HepG2 (cell line): ENCODE data around the gene TEDC2. TPM values are rescaled to one million over a fixed set of nuclear protein-coding genes. Genes with fewer than 3 reads are reported as not detected.

ENCODE experiments used
- FOXP1 ChIP-seq, 2 experiments: fragments of 450-650 bp in 1 of 2; IDR thresholded peaks; 2 replicates each; pipeline ENCODE4 v1.6.1; 2017 to 2018; ENCODE audit warnings: antibody characterized with exemption in 1 of 2
- HIVEP1 ChIP-seq: sonication (generic); formaldehyde crosslinking; IDR thresholded peaks from 2 replicates; pipeline ENCODE4 v1.4.0; 2020; ENCODE audit warnings: mild to moderate bottlenecking, missing genetic modification reagents
- HNF4G ChIP-seq, 2 experiments: sonication (generic) in 1 of 2; formaldehyde crosslinking in 1 of 2; IDR thresholded peaks; 2 replicates each; pipeline versions ENCODE4 v1.4.0 to v1.6.1; 2011 to 2020; ENCODE audit warnings: borderline replicate concordance in 2 of 2, low read depth in 2 of 2, mild to moderate bottlenecking in 2 of 2, low read length in 1 of 2, missing genetic modification reagents in 1 of 2, moderate library complexity in 1 of 2
- IKZF4 ChIP-seq: sonication (generic); formaldehyde crosslinking; IDR thresholded peaks from 2 replicates; pipeline ENCODE4 v1.5.1; 2020; ENCODE audit warnings: borderline replicate concordance, mild to moderate bottlenecking, low read depth, missing genetic modification reagents; ENCODE audit errors: not compliant biosample characterization
- KLF9 ChIP-seq: IDR thresholded peaks from 2 replicates; pipeline ENCODE4 v1.6.1; 2016; ENCODE audit warnings: low read depth
- MEF2D ChIP-seq: sonication (generic); formaldehyde crosslinking; IDR thresholded peaks from 2 replicates; pipeline ENCODE4 v1.5.1; 2020; ENCODE audit warnings: mild to moderate bottlenecking, missing genetic modification reagents
- SMAD3 ChIP-seq: sonication (generic); formaldehyde crosslinking; IDR thresholded peaks from 2 replicates; pipeline ENCODE4 v1.4.0; 2020; ENCODE audit warnings: missing genetic modification reagents
- THAP9 ChIP-seq: sonication (generic); formaldehyde crosslinking; IDR thresholded peaks from 2 replicates; pipeline ENCODE4; 2020; ENCODE audit warnings: missing genetic modification reagents, mild to moderate bottlenecking, borderline replicate concordance
- ZNF512B ChIP-seq: sonication (generic); formaldehyde crosslinking; IDR thresholded peaks from 2 replicates; pipeline ENCODE4 v1.5.1; 2020; ENCODE audit warnings: missing genetic modification reagents, mild to moderate bottlenecking, borderline replicate concordance
- ZNF547 ChIP-seq: sonication (generic); formaldehyde crosslinking; IDR thresholded peaks from 2 replicates; pipeline ENCODE4 v1.5.1; 2020; ENCODE audit warnings: mild to moderate bottlenecking, missing genetic modification reagents
- ZNF605 ChIP-seq: sonication (generic); formaldehyde crosslinking; IDR thresholded peaks from 2 replicates; pipeline ENCODE4 v1.8.0; 2022; ENCODE audit warnings: mild to moderate bottlenecking, missing genetic modification reagents
- ZNF687 ChIP-seq: sonication (generic); formaldehyde crosslinking; IDR thresholded peaks from 2 replicates; pipeline ENCODE4 v1.5.1; 2020; ENCODE audit warnings: mild to moderate bottlenecking, missing genetic modification reagents, moderate library complexity
- polyA plus RNA-seq, 8 experiments: library from polyadenylated mRNA; depleted of rRNA in 3 of 8; stranded (reverse) in 7 of 8; unstranded in 1 of 8; fragments of >200 nt; fragmentation: Illumina TruSeq in 4 of 8; extraction: Trizol in 4 of 8; gene quantifications; 2 replicates each; pipeline versions ENCODE4 v1.2.1 to v1.2.3, GENCODE V29; 2011 to 2016; ENCODE audit warnings: low read depth in 4 of 8, missing spikeins in 1 of 8, mixed read lengths in 1 of 8; ENCODE audit not compliant: insufficient read depth in 1 of 8
- total RNA-seq, 5 experiments: library from RNA; depleted of rRNA; stranded (reverse); fragments of >200 nt; fragmentation: Illumina TruSeq; extraction: Trizol; gene quantifications; 2 replicates each; pipeline ENCODE4 v1.2.3, GENCODE V29; 2016; ENCODE audit warnings: low read depth in 1 of 5
- TF ChIP-seq, protein P1 (sequence below): sonication (generic); formaldehyde crosslinking; IDR thresholded peaks from 2 replicates; pipeline ENCODE4 v1.8.1; 2023; ENCODE audit warnings: mild to moderate bottlenecking, missing genetic modification reagents
- TF ChIP-seq, protein P2 (sequence below): sonication (generic); formaldehyde crosslinking; IDR thresholded peaks from 2 replicates; pipeline ENCODE4 v1.5.0; 2020; ENCODE audit warnings: mild to moderate bottlenecking, missing genetic modification reagents

TEDC2 gene
- total and polyA plus RNA-seq, 2 of the 13 experiments (the other 11 are each of a cell fraction or from before 2014, with no cell fraction given), result 6.2 to 24.4 TPM

GRCh38 chr16:2468233-2468724, 8.4 kb downstream of the TEDC2 start (continued):
- TF ChIP-seq ZNF512B (CRISPR knock-in tag) (no peak), FOXP1 (IDR thresholded peaks at IDR 0.05) (no peak), FOXP1 (CRISPR knock-in tag; IDR thresholded peaks at IDR 0.05) (no peak), HIVEP1 (CRISPR knock-in tag) (no peak), IKZF4 (CRISPR knock-in tag) (peak; percentile 41), HNF4G (IDR thresholded peaks at IDR 0.05; ENCODE audit: borderline replicate concordance, low read depth, low read length) (no peak), HNF4G (CRISPR knock-in tag; IDR thresholded peaks at IDR 0.05; ENCODE audit: borderline replicate concordance, low read depth) (no peak), ZNF547 (CRISPR knock-in tag) (peak; percentile 57; the same call in 1 of the 2 replicates), ZNF687 (CRISPR knock-in tag) (peak; percentile 75), ZNF605 (no peak), THAP9 (CRISPR knock-in tag) (no peak), MEF2D (CRISPR knock-in tag) (no peak), SMAD3 (no peak), KLF9 (CRISPR knock-in tag) (no peak)
- TF ChIP-seq, protein P1, sequence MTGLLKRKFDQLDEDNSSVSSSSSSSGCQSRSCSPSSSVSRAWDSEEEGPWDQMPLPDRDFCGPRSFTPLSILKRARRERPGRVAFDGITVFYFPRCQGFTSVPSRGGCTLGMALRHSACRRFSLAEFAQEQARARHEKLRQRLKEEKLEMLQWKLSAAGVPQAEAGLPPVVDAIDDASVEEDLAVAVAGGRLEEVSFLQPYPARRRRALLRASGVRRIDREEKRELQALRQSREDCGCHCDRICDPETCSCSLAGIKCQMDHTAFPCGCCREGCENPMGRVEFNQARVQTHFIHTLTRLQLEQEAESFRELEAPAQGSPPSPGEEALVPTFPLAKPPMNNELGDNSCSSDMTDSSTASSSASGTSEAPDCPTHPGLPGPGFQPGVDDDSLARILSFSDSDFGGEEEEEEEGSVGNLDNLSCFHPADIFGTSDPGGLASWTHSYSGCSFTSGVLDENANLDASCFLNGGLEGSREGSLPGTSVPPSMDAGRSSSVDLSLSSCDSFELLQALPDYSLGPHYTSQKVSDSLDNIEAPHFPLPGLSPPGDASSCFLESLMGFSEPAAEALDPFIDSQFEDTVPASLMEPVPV (CRISPR knock-in tag), result no peak
- TF ChIP-seq, protein P2, sequence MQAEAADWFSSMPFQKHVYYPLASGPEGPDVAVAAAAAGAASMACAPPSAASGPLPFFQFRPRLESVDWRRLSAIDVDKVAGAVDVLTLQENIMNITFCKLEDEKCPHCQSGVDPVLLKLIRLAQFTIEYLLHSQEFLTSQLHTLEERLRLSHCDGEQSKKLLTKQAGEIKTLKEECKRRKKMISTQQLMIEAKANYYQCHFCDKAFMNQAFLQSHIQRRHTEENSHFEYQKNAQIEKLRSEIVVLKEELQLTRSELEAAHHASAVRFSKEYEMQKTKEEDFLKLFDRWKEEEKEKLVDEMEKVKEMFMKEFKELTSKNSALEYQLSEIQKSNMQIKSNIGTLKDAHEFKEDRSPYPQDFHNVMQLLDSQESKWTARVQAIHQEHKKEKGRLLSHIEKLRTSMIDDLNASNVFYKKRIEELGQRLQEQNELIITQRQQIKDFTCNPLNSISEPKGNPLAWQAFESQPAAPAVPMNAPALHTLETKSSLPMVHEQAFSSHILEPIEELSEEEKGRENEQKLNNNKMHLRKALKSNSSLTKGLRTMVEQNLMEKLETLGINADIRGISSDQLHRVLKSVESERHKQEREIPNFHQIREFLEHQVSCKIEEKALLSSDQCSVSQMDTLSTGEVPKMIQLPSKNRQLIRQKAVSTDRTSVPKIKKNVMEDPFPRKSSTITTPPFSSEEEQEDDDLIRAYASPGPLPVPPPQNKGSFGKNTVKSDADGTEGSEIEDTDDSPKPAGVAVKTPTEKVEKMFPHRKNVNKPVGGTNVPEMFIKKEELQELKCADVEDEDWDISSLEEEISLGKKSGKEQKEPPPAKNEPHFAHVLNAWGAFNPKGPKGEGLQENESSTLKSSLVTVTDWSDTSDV (CRISPR knock-in tag), result no peak
